OCI-LY3 (cell line): ENCODE results near the gene PTPRD.

Experiments used
- H2AFZ ChIP-seq: fragments of 200-600, 300-600 bp; shearing (Covaris generic); 2 replicates; pipeline ENCODE4 v1.6.0; 2014; ENCODE audit warnings: antibody characterized with exemption, low read depth, low read length
- H3K27ac ChIP-seq: fragments of 200-600, 300-600 bp; sonication (generic); 2 replicates; pipeline ENCODE4 v1.5.1; 2014; ENCODE audit warnings: mild to moderate bottlenecking, low read length, moderate library complexity, mixed read lengths
- H3K27me3 ChIP-seq: fragments of 200-600, 300-600 bp; sonication (generic); 2 replicates; pipeline ENCODE4 v1.6.1; 2014; ENCODE audit warnings: low read depth, low read length, mixed read lengths
- H3K36me3 ChIP-seq: fragments of 200-600, 300-600 bp; sonication (generic); replicated peaks from 2 replicates; pipeline ENCODE3; 2014; ENCODE audit warnings: low read depth, low read length, mixed read lengths
- H3K4me1 ChIP-seq: fragments of 300-600, 200-600 bp; sonication (generic); 2 replicates; pipeline ENCODE4 v1.6.1; 2014; ENCODE audit warnings: low read length, mixed read lengths
- H3K4me2 ChIP-seq: fragments of 200-600, 300-600 bp; sonication (generic); 2 replicates; pipeline ENCODE4 v1.6.1; 2014; ENCODE audit warnings: low read length, mixed read lengths
- H3K4me3 ChIP-seq: fragments of 300-600, 200-600 bp; sonication (generic); 2 replicates; pipeline ENCODE4 v1.5.1; 2014; ENCODE audit warnings: antibody characterized with exemption, mild to moderate bottlenecking, low read length, moderate library complexity
- H3K79me2 ChIP-seq: fragments of 300-600, 200-600 bp; shearing (Covaris generic); 2 replicates; pipeline ENCODE4 v1.6.1; 2014; ENCODE audit warnings: mild to moderate bottlenecking, low read length, mixed read lengths
- H3K9ac ChIP-seq: fragments of 300-600, 200-600 bp; shearing (Covaris generic); 2 replicates; pipeline ENCODE4 v1.6.0; 2014; ENCODE audit warnings: mild to moderate bottlenecking, low read length, moderate library complexity
- H3K9me3 ChIP-seq: fragments of 200-600, 300-600 bp; shearing (Covaris generic); 2 replicates; pipeline ENCODE4 v1.6.1; 2014; ENCODE audit warnings: low read length, mixed read lengths; ENCODE audit not compliant: insufficient read depth
- H4K20me1 ChIP-seq: fragments of 200-600, 300-600 bp; sonication (generic); 2 replicates; pipeline ENCODE4 v1.6.1; 2016; ENCODE audit warnings: low read length, mixed read lengths; ENCODE audit not compliant: insufficient read depth
- EZH2phosphoT487 ChIP-seq: fragments of 200-600 bp; shearing (Covaris generic); IDR thresholded peaks from 2 replicates; pipeline ENCODE4 v1.6.1; 2018; ENCODE audit warnings: antibody characterized with exemption, mixed run types, low read depth
- TF ChIP-seq, protein P1 (sequence below): fragments of 200-600, 300-600 bp; sonication (generic); IDR thresholded peaks from 2 replicates; pipeline ENCODE4 v1.5.1; 2014; ENCODE audit warnings: antibody characterized with exemption, low read length, low read depth

The PTPRD gene

DNA sequence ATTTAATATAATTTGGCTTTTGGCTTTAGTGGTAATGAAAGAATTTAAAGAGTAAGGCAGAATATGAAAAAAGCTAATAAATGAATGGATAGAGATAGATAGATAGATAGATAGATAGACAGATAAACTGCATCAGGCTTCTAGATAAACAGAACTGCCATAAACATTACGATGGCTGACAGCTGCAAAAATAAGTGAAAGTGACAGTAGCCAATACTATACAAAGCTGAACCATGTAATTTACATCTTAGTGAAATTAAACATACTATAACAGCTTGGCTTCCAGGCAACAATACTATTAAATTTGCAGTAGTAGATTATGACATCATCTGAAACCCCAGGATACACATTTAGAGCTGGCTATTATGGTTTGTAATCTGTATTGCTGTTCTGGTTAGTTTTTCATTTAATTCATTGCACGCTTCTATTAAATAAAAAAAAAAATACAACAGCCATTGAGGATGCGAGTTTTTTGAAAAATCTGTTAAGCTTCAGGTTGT is 1354.8 kb downstream of the PTPRD start:
- no peaks in the 10 kb centered on the region for H3K9me3 ChIP-seq
- H3K79me2 ChIP-seq, result no peaks in the 10 kb centered on the region
- no peaks in the 10 kb centered on the region for H3K27me3 ChIP-seq
- no peak overlapping the region for H2AFZ ChIP-seq
- no peaks in the 10 kb centered on the region for H3K36me3 ChIP-seq
- no peak overlapping the region for H3K27ac ChIP-seq
- H3K4me3 ChIP-seq, result no peak overlapping the region
- no peaks in the 10 kb centered on the region for H3K4me1 ChIP-seq
- H3K9ac ChIP-seq, result no peak overlapping the region
- no peak overlapping the region for H3K4me2 ChIP-seq
- TF ChIP-seq, protein P1, sequence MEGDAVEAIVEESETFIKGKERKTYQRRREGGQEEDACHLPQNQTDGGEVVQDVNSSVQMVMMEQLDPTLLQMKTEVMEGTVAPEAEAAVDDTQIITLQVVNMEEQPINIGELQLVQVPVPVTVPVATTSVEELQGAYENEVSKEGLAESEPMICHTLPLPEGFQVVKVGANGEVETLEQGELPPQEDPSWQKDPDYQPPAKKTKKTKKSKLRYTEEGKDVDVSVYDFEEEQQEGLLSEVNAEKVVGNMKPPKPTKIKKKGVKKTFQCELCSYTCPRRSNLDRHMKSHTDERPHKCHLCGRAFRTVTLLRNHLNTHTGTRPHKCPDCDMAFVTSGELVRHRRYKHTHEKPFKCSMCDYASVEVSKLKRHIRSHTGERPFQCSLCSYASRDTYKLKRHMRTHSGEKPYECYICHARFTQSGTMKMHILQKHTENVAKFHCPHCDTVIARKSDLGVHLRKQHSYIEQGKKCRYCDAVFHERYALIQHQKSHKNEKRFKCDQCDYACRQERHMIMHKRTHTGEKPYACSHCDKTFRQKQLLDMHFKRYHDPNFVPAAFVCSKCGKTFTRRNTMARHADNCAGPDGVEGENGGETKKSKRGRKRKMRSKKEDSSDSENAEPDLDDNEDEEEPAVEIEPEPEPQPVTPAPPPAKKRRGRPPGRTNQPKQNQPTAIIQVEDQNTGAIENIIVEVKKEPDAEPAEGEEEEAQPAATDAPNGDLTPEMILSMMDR, result no peak
- TF ChIP-seq EZH2phosphoT487, result no peak
- H4K20me1 ChIP-seq, result no peaks in the 10 kb centered on the region

DNA sequence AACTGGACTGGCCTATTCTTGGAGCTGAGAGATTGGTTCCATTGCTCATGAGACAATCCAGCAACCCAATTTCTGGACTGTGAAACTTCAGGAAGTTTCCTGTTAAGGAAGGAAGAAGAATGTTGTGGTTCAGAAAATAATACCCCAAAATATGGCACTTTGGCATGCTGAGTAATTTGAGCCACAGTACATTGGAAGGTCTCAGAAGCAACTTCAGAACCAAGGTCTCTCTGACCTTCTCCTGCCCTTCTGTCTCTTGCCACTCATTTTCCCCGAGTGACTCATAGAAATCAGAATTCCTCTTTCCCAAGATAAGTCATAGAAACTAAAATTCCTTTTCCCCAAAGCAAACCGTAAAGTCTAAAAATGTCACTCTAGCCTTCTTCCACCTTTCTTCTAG is 1366.1 kb downstream of the PTPRD start:
- no peak for TF ChIP-seq EZH2phosphoT487
- TF ChIP-seq, protein P1, result no peak
- Histone ChIP-seq H3K27me3 (no peaks in the 10 kb centered on the region), H3K79me2 (no peaks in the 10 kb centered on the region), H3K4me2 (no peak overlapping the region), H3K9ac (no peak overlapping the region), H3K9me3 (no peaks in the 10 kb centered on the region), H3K27ac (no peak overlapping the region), H3K36me3 (no peaks in the 10 kb centered on the region), H3K4me3 (no peak overlapping the region), H3K4me1 (no peaks in the 10 kb centered on the region), H2AFZ (no peak overlapping the region), H4K20me1 (no peaks in the 10 kb centered on the region)

DNA sequence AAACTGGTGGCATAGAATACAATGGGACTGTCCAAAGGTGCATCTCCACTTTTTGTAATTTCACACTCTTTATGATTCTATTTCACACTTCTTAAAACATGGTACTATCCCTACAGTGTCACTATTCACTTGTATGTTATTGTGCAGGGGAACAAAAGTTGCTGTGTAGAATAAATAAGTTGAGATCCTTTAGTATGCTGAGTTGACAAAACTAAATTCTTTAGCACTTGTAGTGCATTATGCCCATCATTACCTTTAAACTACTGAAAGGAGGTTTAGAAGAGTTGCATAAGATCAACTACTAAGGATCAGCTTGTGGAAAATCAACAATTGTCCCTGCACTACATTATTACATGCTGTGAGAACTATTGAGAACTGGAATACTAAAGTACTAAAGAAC is 1380.9 kb downstream of the PTPRD start:
- no peaks in the 10 kb centered on the region for H3K36me3 ChIP-seq
- no peak overlapping the region for H3K27ac ChIP-seq
- H4K20me1 ChIP-seq, result no peaks in the 10 kb centered on the region
- no peak overlapping the region for H2AFZ ChIP-seq
- no peaks in the 10 kb centered on the region for H3K79me2 ChIP-seq
- TF ChIP-seq EZH2phosphoT487, result no peak
- TF ChIP-seq, protein P1, result no peak
- no peaks in the 10 kb centered on the region for H3K9me3 ChIP-seq
- H3K27me3 ChIP-seq, result no peaks in the 10 kb centered on the region
- H3K4me2 ChIP-seq, result no peak overlapping the region
- H3K9ac ChIP-seq, result no peak overlapping the region
- no peaks in the 10 kb centered on the region for H3K4me1 ChIP-seq
- H3K4me3 ChIP-seq, result no peak overlapping the region

DNA sequence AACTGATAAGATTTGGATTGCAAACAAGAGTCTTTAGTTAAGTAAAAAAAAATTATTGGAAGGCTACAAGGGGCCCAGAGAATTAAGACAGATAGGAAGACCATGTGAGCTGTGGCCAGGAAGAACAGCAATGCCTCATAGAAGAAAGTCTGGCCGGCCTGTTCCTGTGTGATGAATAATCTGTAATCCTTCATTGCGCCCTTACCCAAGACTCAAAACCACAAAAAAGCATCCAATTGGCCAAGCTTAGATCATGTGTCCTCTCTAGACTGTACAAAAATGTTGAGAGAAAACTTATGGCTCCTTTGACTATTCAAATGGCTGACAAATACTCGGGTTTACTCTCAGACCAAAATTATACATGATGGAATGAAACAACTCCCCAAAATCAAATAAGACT is 1383.5 kb downstream of the PTPRD start:
- Histone ChIP-seq H3K4me2 (no peak overlapping the region), H3K27ac (no peak overlapping the region), H3K4me1 (no peaks in the 10 kb centered on the region), H3K9ac (no peak overlapping the region), H3K4me3 (no peak overlapping the region), H2AFZ (no peak overlapping the region), H3K36me3 (no peaks in the 10 kb centered on the region), H4K20me1 (no peaks in the 10 kb centered on the region), H3K79me2 (no peaks in the 10 kb centered on the region), H3K9me3 (no peaks in the 10 kb centered on the region), H3K27me3 (no peaks in the 10 kb centered on the region)
- TF ChIP-seq, protein P1, result no peak
- no peak for TF ChIP-seq EZH2phosphoT487
